Measurements from ENCODE around the gene BAHCC1. TPM values are rescaled to one million over a fixed set of nuclear protein-coding genes. Genes with fewer than 3 reads are reported as not detected.

Gene BAHCC1
- total RNA-seq, 2 experiments from 2014 or later, result 0.20 to 0.41 TPM

DNA sequence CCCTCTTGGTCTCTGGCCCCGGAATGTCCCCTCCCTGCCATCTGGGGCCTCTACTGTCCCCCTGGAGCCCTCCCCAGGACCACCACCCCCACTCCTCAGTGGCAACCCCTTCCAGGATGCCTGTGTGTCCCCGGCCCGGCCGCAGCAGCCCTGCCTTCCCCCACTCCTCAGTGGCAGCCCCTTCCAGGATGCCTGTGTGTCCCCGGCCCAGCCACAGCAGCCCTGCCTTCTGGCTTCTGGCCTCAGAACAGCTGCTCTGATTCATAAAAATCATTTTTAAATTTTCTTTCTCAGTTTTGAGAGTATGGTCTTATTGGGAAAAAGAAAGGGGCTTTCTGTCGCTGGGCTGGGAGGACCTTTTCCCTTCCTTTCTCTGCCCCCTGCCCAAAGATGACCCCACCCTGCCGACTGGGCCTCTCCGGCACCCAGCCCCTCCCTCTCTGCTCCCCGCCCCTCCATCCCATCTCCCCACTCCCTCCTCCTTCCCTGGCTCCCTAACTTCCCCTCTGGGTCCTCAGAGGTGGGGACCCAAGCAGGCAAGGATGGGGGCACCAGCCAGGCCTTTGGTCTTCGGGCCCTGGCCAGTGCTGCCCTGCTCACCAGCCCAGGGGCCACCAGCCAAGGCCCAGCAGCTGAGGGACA is 40.5 kb downstream of the BAHCC1 start:
- no peaks in the 10 kb centered on the region for H3K9me3 Mint-ChIP-seq
- no peak for DNase-seq
- no peak for ATAC-seq (ENCODE audit: poor library complexity)
- ChIA-PET POLR2A (no interaction called here), CTCF (no interaction called here)
- Histone ChIP-seq H3K27ac (ENCODE audit: low read depth in 1 of 2, low read length in 2 of 2) (no peak overlapping the region), H3K36me3 (ENCODE audit: insufficient read depth, low read length) (no peaks in the 10 kb centered on the region), H3K4me3 (ENCODE audit: low read length) (no peak overlapping the region), H3K27me3 (ENCODE audit: control insufficient read depth in 1 of 2, insufficient read depth in 2 of 2, low read length in 2 of 2) (peaks cover 16 to 19% of the 10 kb centered on the region in 2 experiments), H3K9me3 (ENCODE audit: control insufficient read depth in 1 of 2, insufficient read depth in 1 of 2, low read length in 2 of 2) (peaks cover 0 to 21% of the 10 kb centered on the region in 2 experiments), H3K4me1 (ENCODE audit: insufficient read depth, low read length) (peaks cover 5% of the 10 kb centered on the region)
- no peaks in the 10 kb centered on the region for H3K36me3 Mint-ChIP-seq (ENCODE audit: low read depth)
- H3K4me1 Mint-ChIP-seq (ENCODE audit: low read depth), result no peaks in the 10 kb centered on the region
- no peak overlapping the region for H3K27ac Mint-ChIP-seq
- no peak overlapping the region for H3K4me3 Mint-ChIP-seq
- TF ChIP-seq, protein P1, sequence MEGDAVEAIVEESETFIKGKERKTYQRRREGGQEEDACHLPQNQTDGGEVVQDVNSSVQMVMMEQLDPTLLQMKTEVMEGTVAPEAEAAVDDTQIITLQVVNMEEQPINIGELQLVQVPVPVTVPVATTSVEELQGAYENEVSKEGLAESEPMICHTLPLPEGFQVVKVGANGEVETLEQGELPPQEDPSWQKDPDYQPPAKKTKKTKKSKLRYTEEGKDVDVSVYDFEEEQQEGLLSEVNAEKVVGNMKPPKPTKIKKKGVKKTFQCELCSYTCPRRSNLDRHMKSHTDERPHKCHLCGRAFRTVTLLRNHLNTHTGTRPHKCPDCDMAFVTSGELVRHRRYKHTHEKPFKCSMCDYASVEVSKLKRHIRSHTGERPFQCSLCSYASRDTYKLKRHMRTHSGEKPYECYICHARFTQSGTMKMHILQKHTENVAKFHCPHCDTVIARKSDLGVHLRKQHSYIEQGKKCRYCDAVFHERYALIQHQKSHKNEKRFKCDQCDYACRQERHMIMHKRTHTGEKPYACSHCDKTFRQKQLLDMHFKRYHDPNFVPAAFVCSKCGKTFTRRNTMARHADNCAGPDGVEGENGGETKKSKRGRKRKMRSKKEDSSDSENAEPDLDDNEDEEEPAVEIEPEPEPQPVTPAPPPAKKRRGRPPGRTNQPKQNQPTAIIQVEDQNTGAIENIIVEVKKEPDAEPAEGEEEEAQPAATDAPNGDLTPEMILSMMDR (IDR thresholded peaks at IDR 0.05), result no peak
- peaks cover 11% of the 10 kb centered on the region for H3K27me3 Mint-ChIP-seq
- intact Hi-C loops (cut with DNase I, micrococcal nuclease), result no loop called here

DNA sequence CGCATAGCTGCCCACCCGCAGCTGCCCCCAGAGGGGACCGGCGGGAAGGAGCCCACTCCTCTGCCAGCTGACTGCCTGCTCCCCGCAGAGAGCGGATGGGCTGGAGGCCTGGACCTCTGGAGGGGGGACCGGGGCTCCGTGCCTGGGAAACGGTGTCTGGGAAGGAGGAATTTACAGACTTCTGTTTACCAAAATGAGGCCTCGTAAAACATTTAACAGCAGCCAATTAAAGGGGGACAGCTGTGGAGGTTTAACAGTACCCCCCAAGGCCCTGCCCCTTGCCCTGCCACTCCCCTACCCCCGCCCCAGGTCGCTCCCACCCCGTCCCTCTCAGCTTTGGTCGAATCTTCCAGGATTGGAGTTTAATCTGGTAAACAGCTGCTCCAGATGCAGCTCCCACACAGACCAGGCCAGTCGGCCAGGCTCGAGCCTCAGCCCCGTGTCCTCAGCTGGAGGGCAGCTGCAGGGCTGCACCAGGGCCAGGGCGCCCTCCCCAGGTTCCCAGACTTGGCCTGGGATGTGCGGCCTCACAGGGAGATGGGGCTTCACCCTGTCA is 41.1 kb downstream of the BAHCC1 start:
- no peaks in the 10 kb centered on the region for H3K36me3 Mint-ChIP-seq (ENCODE audit: low read depth)
- ChIA-PET POLR2A (no interaction called here), CTCF (no interaction called here)
- H3K27me3 ChIP-seq (ENCODE audit: control insufficient read depth in 1 of 2, insufficient read depth in 2 of 2, low read length in 2 of 2), result peaks cover 11 to 19% of the 10 kb centered on the region in 2 experiments
- no peaks in the 10 kb centered on the region for H3K9me3 Mint-ChIP-seq
- no peak overlapping the region for H3K27ac Mint-ChIP-seq
- TF ChIP-seq, protein P1 (IDR thresholded peaks at IDR 0.05), result no peak
- intact Hi-C loops (cut with DNase I, micrococcal nuclease), result no loop called here
- H3K9me3 ChIP-seq (ENCODE audit: control insufficient read depth in 1 of 2, insufficient read depth in 1 of 2, low read length in 2 of 2), result peaks cover 0 to 21% of the 10 kb centered on the region in 2 experiments
- peaks cover 5% of the 10 kb centered on the region for H3K4me1 ChIP-seq (ENCODE audit: insufficient read depth, low read length)
- no peaks in the 10 kb centered on the region for H3K36me3 ChIP-seq (ENCODE audit: insufficient read depth, low read length)
- H3K4me3 Mint-ChIP-seq, result no peak overlapping the region
- no peak overlapping the region for H3K27ac ChIP-seq (ENCODE audit: low read depth in 1 of 2, low read length in 2 of 2)
- H3K4me3 ChIP-seq (ENCODE audit: low read length), result no peak overlapping the region
- peaks cover 11% of the 10 kb centered on the region for H3K27me3 Mint-ChIP-seq
- DNase-seq (no peak), ATAC-seq (ENCODE audit: poor library complexity) (no peak)
- H3K4me1 Mint-ChIP-seq (ENCODE audit: low read depth), result no peaks in the 10 kb centered on the region

DNA sequence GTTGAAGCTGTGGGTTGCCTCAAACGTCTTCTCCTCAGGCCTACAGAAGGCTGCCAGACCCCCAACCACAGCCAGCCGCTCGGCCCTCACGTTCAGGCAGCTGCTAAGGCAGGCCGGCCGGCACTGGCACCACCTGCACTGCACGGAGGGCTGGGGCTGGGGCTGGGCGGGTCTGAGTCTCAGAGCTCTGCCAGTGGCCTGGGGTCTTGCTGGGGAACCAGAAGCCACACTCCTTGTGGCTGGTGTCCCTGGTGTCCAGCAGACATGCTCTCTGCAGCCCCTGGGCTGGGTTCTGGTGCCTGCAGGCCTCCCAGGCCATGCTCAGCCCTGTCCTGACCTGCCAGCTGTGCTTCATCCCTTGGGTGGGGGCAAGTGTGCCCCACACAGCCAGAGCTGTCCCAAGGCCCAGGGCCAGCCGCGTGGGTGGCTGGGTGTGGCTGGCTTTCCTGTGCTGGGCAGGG is 42.0 kb downstream of the BAHCC1 start:
- TF ChIP-seq, protein P1 (IDR thresholded peaks at IDR 0.05), result no peak
- peaks cover 3 to 13% of the 10 kb centered on the region in 2 experiments for H3K27me3 ChIP-seq (ENCODE audit: control insufficient read depth in 1 of 2, insufficient read depth in 2 of 2, low read length in 2 of 2)
- H3K9me3 ChIP-seq (ENCODE audit: control insufficient read depth in 1 of 2, insufficient read depth in 1 of 2, low read length in 2 of 2), result peaks cover 0 to 21% of the 10 kb centered on the region in 2 experiments
- Mint-ChIP-seq H3K27me3 (peaks cover 11% of the 10 kb centered on the region), H3K9me3 (no peaks in the 10 kb centered on the region), H3K4me3 (no peak overlapping the region), H3K4me1 (ENCODE audit: low read depth) (no peaks in the 10 kb centered on the region), H3K27ac (no peak overlapping the region), H3K36me3 (ENCODE audit: low read depth) (no peaks in the 10 kb centered on the region)
- POLR2A ChIA-PET, result no interaction called here
- ATAC-seq (ENCODE audit: poor library complexity) (no peak), DNase-seq (no peak)
- CTCF ChIA-PET, result no interaction called here
- no peak overlapping the region for H3K27ac ChIP-seq (ENCODE audit: low read depth in 1 of 2, low read length in 2 of 2)
- H3K4me3 ChIP-seq (ENCODE audit: low read length), result no peak overlapping the region
- peaks cover 5% of the 10 kb centered on the region for H3K4me1 ChIP-seq (ENCODE audit: insufficient read depth, low read length)
- intact Hi-C loops (cut with DNase I, micrococcal nuclease), result no loop called here
- H3K36me3 ChIP-seq (ENCODE audit: insufficient read depth, low read length), result no peaks in the 10 kb centered on the region

Measured in CD4-positive, alpha-beta T cell (primary cell).